Right lobe of liver (tissue), 6 donors: Measurements from ENCODE around the gene U2AF1L4. TPM values are rescaled to one million over a fixed set of nuclear protein-coding genes. Genes with fewer than 3 reads are reported as not detected.

Experiments used
- ATAC-seq, 4 donors: fragments of 200-7000 bp; cut with Tn5 transposase; one replicate each; pipeline ENCODE4 v1.9.1; 2020; ENCODE audit warnings: mild to moderate bottlenecking in 4 of 4, moderate library complexity in 4 of 4
- DNase-seq, 3 donors: peaks; one replicate each; pipeline ENCODE4 v3.0.0-alpha.2; 2020
- H3K27ac ChIP-seq, 3 donors: fragments of 200-600 bp; one replicate each; pipeline ENCODE4 v1.8.0; 2022
- H3K27me3 ChIP-seq, 2 donors: fragments of 200-600 bp; one replicate each; pipeline ENCODE4 v1.8.0; 2022
- H3K36me3 ChIP-seq, 4 donors: fragments of 200-600 bp; sonication (generic) in 1 of 4; one replicate each; pipeline versions ENCODE4 v1.5.1 to v1.8.0; 2017 to 2022; ENCODE audit warnings: control low read depth in 1 of 4
- H3K4me1 ChIP-seq, 4 donors: fragments of 200-600 bp; sonication (generic) in 1 of 4; one replicate each; pipeline versions ENCODE4 v1.5.1 to v1.8.0; 2017 to 2022; ENCODE audit warnings: control low read depth in 1 of 4
- H3K4me3 ChIP-seq, 3 donors: fragments of 200-600 bp; one replicate each; pipeline ENCODE4 v1.8.0; 2022
- H3K9me3 ChIP-seq, 4 donors: fragments of 200-600 bp; sonication (generic) in 1 of 4; one replicate each; pipeline versions ENCODE4 v1.5.1 to v1.8.0; 2017 to 2022; ENCODE audit warnings: control low read depth in 1 of 4
- CTCF ChIP-seq, 4 donors: fragments of 200-600 bp in 3 of 4; fragments of 450-650 bp in 1 of 4; IDR thresholded peaks; one replicate each; pipeline versions ENCODE4 v1.5.1 to v1.8.0; 2016 to 2022; ENCODE audit warnings: antibody characterized with exemption in 4 of 4, mild to moderate bottlenecking in 2 of 4
- POLR2A ChIP-seq: fragments of 450-650 bp; IDR thresholded peaks from one replicate; pipeline ENCODE4 v1.6.1; 2017; ENCODE audit warnings: antibody characterized with exemption, mild to moderate bottlenecking
- WGBS: methylation state at CpG from one replicate; pipeline ENCODE4 v1.1.6; 2018; ENCODE audit warnings: low coverage, low lambda C conversion rate; ENCODE audit not compliant: insufficient coverage; ENCODE audit errors: missing lambda C conversion rate; 5-methylcytosine and 5-hydroxymethylcytosine counted together
- intact Hi-C, 2 donors: fragments of 100-400 bp; cut with DNase I; formaldehyde crosslinking; loops; one replicate each; pipeline versions ENCODE4 v1.11.2 to v1.14.1; 2022
- total RNA-seq, 6 experiments: library from RNA; depleted of rRNA in 2 of 6; stranded (reverse); fragments of >200 nt in 2 of 6; fragmentation: NEBNext Ultra II Directional in 3 of 6; extraction: Animal tissue kit (Norgen Biotek cat#: 25700) in 3 of 6; gene quantifications; one replicate each; pipeline versions ENCODE4 v1.1.0 to v1.2.4, GENCODE V29; 2016 to 2023
- donor health status: DM: no; HTN: yes; CAD: no.
- donor health status: DM: no; HTN: no; CAD: no.
- donor health status: DM: no; HTN: no; CAD: no.
- donor health status: DM: no; HTN: yes; CAD: no.
- donor health status: DM: no; HTN: yes; CAD: no.

The U2AF1L4 gene
- total RNA-seq, 6 experiments from 2014 or later: 11.3 to 19.9 (median 17.5) TPM

GRCh38 chr19:35756377-35757230 lies 11.4 kb upstream of the U2AF1L4 start, which contains the start of gene HSPB6:
Gene HSPB6 (minus strand): TSS chr19:35757029. CDS start chr19:35757008, 21 bp downstream.
- Histone ChIP-seq H3K27ac (peak within 1 kb of the TSS; percentile 61 to 68 (median 62)), H3K4me1 (peaks cover 0 to 18% (median 9%) of the 10 kb centered on the region in 4 donors), H3K36me3 (peaks cover 0 to 13% (median 5%) of the 10 kb centered on the region in 4 donors), H3K4me3 (peak within 1 kb of the TSS; percentile 89 to 97 (median 92)), H3K27me3 (no peaks in the 10 kb centered on the region), H3K9me3 (no peaks in the 10 kb centered on the region)
- ATAC-seq (peak in 1 of 4 donors; percentile 3), DNase-seq (peak in 1 of 3 donors; percentile 62)
- intact Hi-C loops: no loop called here
- WGBS: 21% methylated on average over 21 of the region's 52 CpGs
- TF ChIP-seq POLR2A (peak; percentile 36), CTCF (IDR thresholded peaks at IDR 0.05) (no peak)

GRCh38 chr19:35755550-35756376 lies 10.5 kb upstream of the U2AF1L4 start:
- DNase-seq (peak in 2 of 3 donors; percentile 53 to 69), ATAC-seq (peak in 1 of 4 donors; percentile 7)
- intact Hi-C loops: no loop called here
- WGBS: 28% methylated on average over 10 of the region's 74 CpGs
- Histone ChIP-seq H3K36me3 (peaks cover 0 to 13% (median 5%) of the 10 kb centered on the region in 4 donors), H3K4me3 (peak overlapping the region in 1 of 3 donors; percentile 97), H3K27me3 (no peaks in the 10 kb centered on the region), H3K4me1 (peaks cover 0 to 18% (median 9%) of the 10 kb centered on the region in 4 donors), H3K9me3 (no peaks in the 10 kb centered on the region), H3K27ac (peak overlapping the region; percentile 53 to 62 (median 54))
- no peak for TF ChIP-seq CTCF (IDR thresholded peaks at IDR 0.05)
- TF ChIP-seq POLR2A: no peak

DNA sequence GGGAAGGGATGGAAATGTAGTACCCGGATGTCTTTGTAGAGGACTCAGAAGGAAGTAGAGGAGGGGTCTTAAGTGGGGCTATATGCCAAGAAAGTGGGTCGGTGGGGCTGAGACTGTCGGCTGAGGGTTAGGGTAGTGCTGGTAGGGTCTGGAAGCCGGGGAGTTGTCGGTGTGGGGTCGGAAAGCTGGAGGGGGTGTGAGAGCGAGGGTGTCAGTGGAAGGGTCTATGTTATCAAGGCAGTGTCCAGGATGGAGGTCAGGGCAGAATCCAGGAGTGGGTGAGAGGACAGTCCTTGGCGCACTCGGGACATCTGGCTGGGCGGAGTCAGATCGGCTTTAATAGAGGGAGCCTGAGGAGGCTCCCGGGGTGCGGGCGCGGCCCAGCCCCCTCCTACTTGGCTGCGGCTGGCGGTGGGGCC lies 9.9 kb upstream of the U2AF1L4 start:
- WGBS: 64% methylated on average over 7 of the region's 17 CpGs
- Histone ChIP-seq H3K27me3 (no peaks in the 10 kb centered on the region), H3K36me3 (peaks cover 0 to 13% (median 5%) of the 10 kb centered on the region in 4 donors), H3K9me3 (no peaks in the 10 kb centered on the region), H3K4me3 (no peak overlapping the region), H3K27ac (no peak overlapping the region), H3K4me1 (peaks cover 0 to 18% (median 9%) of the 10 kb centered on the region in 4 donors)
- ATAC-seq (no peak), DNase-seq (no peak)
- intact Hi-C loops: no loop called here
- no peak for TF ChIP-seq POLR2A

DNA sequence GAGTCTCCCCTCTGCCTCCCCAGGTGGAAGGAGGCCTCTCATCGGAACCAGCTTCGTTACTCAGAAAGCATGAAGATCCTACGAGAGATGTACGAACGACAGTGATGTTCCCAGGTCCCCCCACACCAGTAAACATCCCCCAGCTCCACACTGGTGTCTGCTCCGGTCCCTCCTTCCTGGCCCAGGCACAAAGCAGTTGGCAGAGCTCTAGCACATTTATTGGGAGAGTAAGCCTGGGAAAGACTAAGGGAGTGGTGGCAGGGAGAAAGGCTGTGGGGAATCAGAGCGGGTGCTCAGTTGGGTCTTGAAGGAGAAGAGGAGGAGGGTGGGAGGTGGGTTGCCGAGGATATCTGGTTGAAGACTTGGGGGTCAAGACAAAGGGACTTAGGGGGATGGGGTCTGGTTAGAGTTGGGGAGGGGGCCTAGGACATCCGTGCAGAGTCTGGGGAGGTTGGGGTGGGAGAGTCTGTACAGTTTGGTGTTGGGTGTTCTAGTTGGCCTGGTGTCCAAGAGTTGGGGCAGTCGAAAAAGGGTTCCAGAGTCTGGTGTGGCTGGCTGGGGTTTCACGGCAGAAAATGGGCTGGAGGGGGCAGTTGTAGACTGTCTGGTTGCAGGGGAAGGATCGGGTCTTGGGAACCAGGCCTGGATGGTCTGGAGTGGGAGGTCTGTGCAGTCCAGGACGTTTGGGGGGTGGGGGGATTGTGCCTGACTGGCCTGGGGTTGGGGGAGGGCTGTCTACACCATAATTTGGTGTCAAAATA lies 9.3 kb upstream of the U2AF1L4 start:
- Histone ChIP-seq H3K36me3 (peaks cover 0 to 13% (median 5%) of the 10 kb centered on the region in 4 donors), H3K27me3 (no peaks in the 10 kb centered on the region), H3K27ac (no peak overlapping the region), H3K9me3 (no peaks in the 10 kb centered on the region), H3K4me1 (peaks cover 0 to 20% (median 9%) of the 10 kb centered on the region in 4 donors), H3K4me3 (no peak overlapping the region)
- 80% methylated on average over 9 of the region's 13 CpGs for WGBS
- TF ChIP-seq CTCF (IDR thresholded peaks at IDR 0.05) (no peak), POLR2A (no peak)
- DNase-seq: no peak
- no peak for ATAC-seq
- intact Hi-C loops: no loop called here
